ENCODE measurements around the gene KIAA1614.
"Not testable (repeated sequence)": the region's sequence is repeated elsewhere in the genome, so short reads cannot be mapped to it uniquely, and the experiment has no call there.

The KIAA1614 gene

GRCh38 chr1:180962178-180962577 lies 49.5 kb downstream of the KIAA1614 start:
- DNase-seq (ENCODE audit: extremely low spot score) = no peak
- TF ChIP-seq CTCF (IDR thresholded peaks at IDR 0.05; ENCODE audit: control extremely low read depth, extremely low read depth, low read depth, missing control alignments) = no peak
- POLR2A ChIA-PET = no interaction called here
- CTCF ChIA-PET = interaction anchor here (0.8 to 2.2 kb wide), 8 partner anchors 9 to 204 kb away, joined by 3 to 5 read pairs (median 3); no protein-coding TSS in a partner anchor

GRCh38 chr1:180964056-180964455 lies 51.4 kb downstream of the KIAA1614 start:
- ChIA-PET POLR2A (no interaction called here), CTCF (no interaction called here)
- no peak for TF ChIP-seq CTCF (IDR thresholded peaks at IDR 0.05; ENCODE audit: control extremely low read depth, extremely low read depth, low read depth, missing control alignments)
- DNase-seq (ENCODE audit: extremely low spot score) = no peak

GRCh38 chr1:180964595-180964994 lies 51.9 kb downstream of the KIAA1614 start:
- no peak for TF ChIP-seq CTCF (IDR thresholded peaks at IDR 0.05; ENCODE audit: control extremely low read depth, extremely low read depth, low read depth, missing control alignments)
- POLR2A ChIA-PET = no interaction called here
- no peak for DNase-seq (ENCODE audit: extremely low spot score)
- CTCF ChIA-PET = interaction anchor here (1.2 kb wide), 1 partner anchor 177 kb away, joined by 3 read pairs; no protein-coding TSS in a partner anchor

GRCh38 chr1:180966312-180966711 lies 53.6 kb downstream of the KIAA1614 start:
- POLR2A ChIA-PET = no interaction called here
- TF ChIP-seq CTCF (IDR thresholded peaks at IDR 0.05; ENCODE audit: control extremely low read depth, extremely low read depth, low read depth, missing control alignments) = no peak
- no peak for DNase-seq (ENCODE audit: extremely low spot score)

GRCh38 chr1:180966744-180967536 lies 54.2 kb downstream of the KIAA1614 start:
- no peak for DNase-seq (ENCODE audit: extremely low spot score)
- ChIA-PET CTCF (interaction anchor here (0.8 to 1.8 kb wide), 6 partner anchors 8 to 71 kb away, joined by 3 to 8 read pairs (median 3); no protein-coding TSS in a partner anchor), POLR2A (no interaction called here)
- no peak for TF ChIP-seq CTCF (IDR thresholded peaks at IDR 0.05; ENCODE audit: control extremely low read depth, extremely low read depth, low read depth, missing control alignments)

More at GRCh38 chr1:180966312-180966711, 53.6 kb downstream of the KIAA1614 start:
- CTCF ChIA-PET = interaction anchor here (1.0 to 1.8 kb wide), 6 partner anchors 9 to 19 kb away, joined by 3 to 8 read pairs (median 4); no protein-coding TSS in a partner anchor

- CTCF ChIA-PET = interaction anchor here (0.8 to 1.8 kb wide), 3 partner anchors 9 to 70 kb away, joined by 3 to 8 read pairs (median 3); no protein-coding TSS in a partner anchor
- TF ChIP-seq CTCF (IDR thresholded peaks at IDR 0.05; ENCODE audit: control extremely low read depth, extremely low read depth, low read depth, missing control alignments) = no peak
- no peak for DNase-seq (ENCODE audit: extremely low spot score)
- POLR2A ChIA-PET = no interaction called here
These were observed 54.9 kb downstream of the KIAA1614 start for GRCh38 chr1:180967558-180967957.

- POLR2A ChIA-PET; DNase-seq (ENCODE audit: extremely low spot score): not testable (repeated sequence)
- CTCF ChIA-PET = interaction anchor here (1.0 to 1.5 kb wide), 2 partner anchors 13 to 48 kb away, joined by 3 to 4 read pairs; no protein-coding TSS in a partner anchor
These were observed 56.1 kb downstream of the KIAA1614 start for GRCh38 chr1:180968834-180969233.
